GM12875 (cell line): ENCODE data around the gene ERCC6L2.

ENCODE experiments used
- H3K4me3 ChIP-seq: one replicate; pipeline ENCODE4 v1.5.1; 2011; ENCODE audit warnings: low read depth, low read length, control low read depth
- TF ChIP-seq, protein P1 (sequence below): IDR thresholded peaks from 2 replicates; pipeline ENCODE4 v1.5.1; 2011; ENCODE audit warnings: low read depth, mild to moderate bottlenecking, control low read depth, inconsistent platforms, low read length, moderate library complexity, borderline replicate concordance; ENCODE audit not compliant: insufficient read depth

ERCC6L2 gene

DNA sequence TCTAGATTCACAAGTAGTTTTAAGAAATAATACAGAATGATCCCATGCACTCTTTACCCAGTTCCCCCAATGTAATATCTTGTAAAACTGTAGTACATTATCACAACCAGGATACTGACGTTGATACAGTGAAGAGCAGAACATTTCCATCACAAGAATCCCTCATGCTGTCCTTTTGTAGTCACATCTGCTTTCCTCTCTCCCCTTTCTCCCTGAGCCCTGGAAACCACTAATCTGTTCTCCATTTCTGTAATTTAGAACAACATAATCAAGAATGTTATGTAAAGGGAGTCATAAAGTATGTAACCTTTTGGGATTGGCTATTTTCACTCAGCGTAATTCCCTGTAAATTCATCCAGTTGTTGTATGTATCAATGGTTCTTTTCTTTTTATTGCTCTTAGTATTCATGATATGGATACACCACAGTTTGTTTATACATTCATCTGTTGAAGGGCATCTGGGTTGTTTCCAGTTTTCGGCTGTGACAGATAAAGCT, 61.1 kb downstream of the ERCC6L2 start:
- no peak overlapping the region for H3K4me3 ChIP-seq
- TF ChIP-seq, protein P1, sequence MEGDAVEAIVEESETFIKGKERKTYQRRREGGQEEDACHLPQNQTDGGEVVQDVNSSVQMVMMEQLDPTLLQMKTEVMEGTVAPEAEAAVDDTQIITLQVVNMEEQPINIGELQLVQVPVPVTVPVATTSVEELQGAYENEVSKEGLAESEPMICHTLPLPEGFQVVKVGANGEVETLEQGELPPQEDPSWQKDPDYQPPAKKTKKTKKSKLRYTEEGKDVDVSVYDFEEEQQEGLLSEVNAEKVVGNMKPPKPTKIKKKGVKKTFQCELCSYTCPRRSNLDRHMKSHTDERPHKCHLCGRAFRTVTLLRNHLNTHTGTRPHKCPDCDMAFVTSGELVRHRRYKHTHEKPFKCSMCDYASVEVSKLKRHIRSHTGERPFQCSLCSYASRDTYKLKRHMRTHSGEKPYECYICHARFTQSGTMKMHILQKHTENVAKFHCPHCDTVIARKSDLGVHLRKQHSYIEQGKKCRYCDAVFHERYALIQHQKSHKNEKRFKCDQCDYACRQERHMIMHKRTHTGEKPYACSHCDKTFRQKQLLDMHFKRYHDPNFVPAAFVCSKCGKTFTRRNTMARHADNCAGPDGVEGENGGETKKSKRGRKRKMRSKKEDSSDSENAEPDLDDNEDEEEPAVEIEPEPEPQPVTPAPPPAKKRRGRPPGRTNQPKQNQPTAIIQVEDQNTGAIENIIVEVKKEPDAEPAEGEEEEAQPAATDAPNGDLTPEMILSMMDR = no peak

DNA sequence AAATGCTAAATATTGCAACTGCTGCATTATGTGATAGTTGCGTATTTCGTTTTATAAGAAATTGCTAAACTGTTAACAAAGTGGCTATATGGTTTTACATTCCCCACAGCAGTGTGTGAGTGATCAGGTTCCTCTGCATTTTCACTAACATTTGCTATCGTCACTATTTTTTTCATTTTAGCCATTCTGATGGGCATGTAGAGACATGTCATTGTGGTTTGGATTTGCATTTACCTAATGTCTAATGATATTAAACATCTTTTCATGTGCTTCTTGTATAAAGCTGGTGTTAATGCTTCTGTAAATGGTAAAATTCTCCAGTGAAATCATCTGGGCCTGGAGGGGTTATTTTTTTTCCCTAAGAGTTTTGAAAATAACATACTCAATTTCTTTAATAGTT, 61.6 kb downstream of the ERCC6L2 start:
- TF ChIP-seq, protein P1 = no peak

DNA sequence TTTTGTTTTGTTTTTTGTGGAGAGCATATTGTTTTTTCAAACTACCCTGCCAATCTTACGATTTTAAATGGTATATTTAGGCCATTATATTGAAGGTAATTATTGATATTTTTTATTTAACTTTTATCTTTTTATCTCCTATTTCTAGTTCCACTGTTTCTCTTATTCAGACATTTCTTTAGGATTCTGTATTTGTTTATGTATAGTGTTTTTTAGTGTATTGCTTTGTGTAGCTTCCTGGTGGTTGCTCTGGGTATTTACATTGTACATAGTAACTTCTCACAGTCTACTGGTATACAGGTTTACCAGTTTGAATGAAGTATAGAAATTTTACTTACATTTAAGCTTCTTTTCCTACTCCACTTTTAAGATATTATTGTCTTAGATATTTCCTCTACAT, 63.2 kb downstream of the ERCC6L2 start:
- H3K4me3 ChIP-seq = no peak overlapping the region
- TF ChIP-seq, protein P1 = no peak

More for the DNA sequence above, 61.6 kb downstream of the ERCC6L2 start:
- no peak overlapping the region for H3K4me3 ChIP-seq

DNA sequence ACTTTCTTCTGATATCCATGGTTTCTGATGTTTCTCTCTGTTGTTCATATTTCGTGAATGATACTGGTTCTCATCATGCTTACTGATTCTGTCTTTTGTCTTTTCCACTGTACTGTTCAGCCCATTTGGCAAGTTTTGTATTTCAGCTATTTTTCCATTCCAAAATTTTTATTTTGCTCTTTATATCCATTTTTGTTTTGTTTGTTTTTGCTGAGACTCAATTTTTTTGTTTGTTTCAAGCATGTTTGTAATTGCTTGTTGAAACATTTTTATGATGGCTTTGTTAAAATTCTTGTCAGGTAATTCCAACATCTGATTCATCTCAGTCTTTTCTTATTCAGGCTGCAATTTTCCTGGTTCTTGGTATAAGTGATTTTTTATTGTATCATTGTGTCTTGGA, 64.0 kb downstream of the ERCC6L2 start:
- no peak overlapping the region for H3K4me3 ChIP-seq
- TF ChIP-seq, protein P1 = no peak

DNA sequence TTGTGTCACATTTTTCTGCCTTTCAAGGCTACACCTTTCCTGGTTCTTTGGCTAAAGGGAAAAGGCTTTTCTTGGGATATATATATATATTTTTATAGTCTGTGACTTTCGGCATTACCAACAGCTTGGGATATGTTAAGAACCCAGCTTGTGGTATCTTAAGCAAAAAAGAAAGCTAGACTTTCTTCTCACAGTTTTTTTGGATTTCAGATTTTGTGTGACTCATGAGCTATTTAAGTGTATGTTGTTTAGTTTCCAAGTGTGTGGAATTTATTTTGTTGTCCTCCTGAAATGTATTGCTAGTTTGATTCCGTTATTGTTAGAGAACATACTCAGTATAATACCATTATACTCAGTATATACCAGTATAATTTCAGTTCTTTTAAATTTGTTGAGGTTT, 64.8 kb downstream of the ERCC6L2 start:
- TF ChIP-seq, protein P1 = no peak
- no peak overlapping the region for H3K4me3 ChIP-seq

DNA sequence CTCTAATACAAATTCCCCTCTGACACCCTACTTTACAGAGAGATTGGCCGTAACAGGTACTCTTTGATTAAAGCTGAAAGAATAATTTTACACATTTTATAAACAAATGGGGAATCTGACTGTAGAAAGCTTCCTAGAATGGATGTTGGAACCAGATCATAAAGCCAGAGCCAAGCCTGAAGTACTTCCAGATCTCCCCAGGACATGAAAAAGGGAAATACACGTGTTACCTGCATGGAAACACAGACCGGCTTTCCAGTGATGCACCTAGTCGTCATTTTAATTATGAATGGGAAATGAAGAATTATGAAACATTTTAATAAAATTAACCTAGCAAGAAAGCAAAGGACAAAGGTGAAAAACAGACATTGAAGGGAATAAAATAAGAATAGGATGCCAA, 66.5 kb downstream of the ERCC6L2 start:
- no peak overlapping the region for H3K4me3 ChIP-seq
- TF ChIP-seq, protein P1 = no peak

DNA sequence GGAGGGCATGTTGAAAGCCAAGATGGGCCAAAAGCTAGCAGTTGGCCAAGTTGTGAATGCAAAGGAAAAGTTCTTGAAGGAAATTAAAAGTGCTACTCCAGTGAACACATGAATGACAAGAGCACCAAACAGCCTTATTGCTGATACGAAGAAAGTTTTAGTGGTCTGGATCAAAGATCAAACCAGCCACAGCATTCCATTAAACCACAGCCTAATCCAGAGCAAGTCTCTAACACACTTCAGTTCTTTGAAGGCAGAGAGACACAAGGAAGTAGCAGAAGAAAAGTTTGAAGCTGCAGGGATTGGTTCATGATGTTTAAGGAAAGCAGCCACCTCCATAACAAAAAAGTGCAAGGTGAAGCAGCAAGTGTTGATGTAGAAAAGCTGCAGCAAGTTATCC, 71.6 kb downstream of the ERCC6L2 start:
- TF ChIP-seq, protein P1 = no peak

More for the DNA sequence above, 71.6 kb downstream of the ERCC6L2 start:
- no peak overlapping the region for H3K4me3 ChIP-seq
